GM12865 (cell line): ENCODE data around the gene PRKCQ.
"Not testable (repeated sequence)": the region's sequence is repeated elsewhere in the genome, so short reads cannot be mapped to it uniquely, and the experiment has no call there.

ENCODE experiments used
- DNase-seq: peaks from one replicate; pipeline ENCODE4 v3.0.0; 2010; ENCODE audit warnings: low read depth
- H3K4me3 ChIP-seq: 2 replicates; pipeline ENCODE4 v1.5.1; 2011; ENCODE audit warnings: mild to moderate bottlenecking, low read depth, low read length, control low read depth
- CTCF ChIP-seq: IDR thresholded peaks from 2 replicates; pipeline ENCODE4 v1.5.1; 2011; ENCODE audit warnings: low read length, control low read depth, low read depth, inconsistent platforms; ENCODE audit not compliant: insufficient read depth; ENCODE audit errors: missing control alignments

The PRKCQ gene

GRCh38 chr10:6446711-6447110 lies 133.4 kb downstream of the PRKCQ start:
- DNase-seq, result no peak
- no peak for TF ChIP-seq CTCF
- H3K4me3 ChIP-seq, result no peak overlapping the region

- DNase-seq, result peak; percentile 48
Observed at GRCh38 chr10:6445671-6446316, 134.3 kb downstream of the PRKCQ start.

GRCh38 chr10:6439875-6440274 lies 140.2 kb downstream of the PRKCQ start:
- DNase-seq, H3K4me3 ChIP-seq: not testable (repeated sequence)

More at GRCh38 chr10:6445671-6446316, 134.3 kb downstream of the PRKCQ start:
- H3K4me3 ChIP-seq, result no peak overlapping the region
- TF ChIP-seq CTCF, result peak; percentile 59

GRCh38 chr10:6431861-6432260 lies 148.2 kb downstream of the PRKCQ start:
- no peak for TF ChIP-seq CTCF
- no peak overlapping the region for H3K4me3 ChIP-seq
- DNase-seq, result no peak

- H3K4me3 ChIP-seq, result no peak overlapping the region
- no peak for DNase-seq
- TF ChIP-seq CTCF, result no peak
Observed at GRCh38 chr10:6431186-6431585, 148.9 kb downstream of the PRKCQ start.

- no peak for DNase-seq
- no peak for TF ChIP-seq CTCF
- no peak overlapping the region for H3K4me3 ChIP-seq
Observed at GRCh38 chr10:6430423-6430980, 149.6 kb downstream of the PRKCQ start.

GRCh38 chr10:6427357-6427959 lies 152.6 kb downstream of the PRKCQ start:
- no peak for TF ChIP-seq CTCF

More at GRCh38 chr10:6427357-6427959, 152.6 kb downstream of the PRKCQ start:
- H3K4me3 ChIP-seq, result no peak overlapping the region
- no peak for DNase-seq
